Vagina (tissue), 2 donors: ENCODE results near the gene AP3D1. TPM values are rescaled to one million over a fixed set of nuclear protein-coding genes. Genes with fewer than 3 reads are reported as not detected.

ENCODE experiments used
- DNase-seq, 2 donors: peaks; one replicate each; pipeline ENCODE4 v3.0.0-alpha.2; 2017; ENCODE audit errors: extremely low spot score in 2 of 2
- H3K27ac ChIP-seq: fragments of 200-600 bp; sonication (generic); one replicate; pipeline ENCODE4 v1.5.1; 2019
- H3K27me3 ChIP-seq: fragments of 200-600 bp; sonication (generic); one replicate; pipeline ENCODE4 v1.5.1; 2019
- H3K36me3 ChIP-seq, 2 donors: fragments of 200-600 bp; sonication (generic); one replicate each; pipeline ENCODE4 v1.5.1; 2017 to 2019
- H3K4me1 ChIP-seq: fragments of 200-600 bp; sonication (generic); one replicate; pipeline ENCODE4 v1.5.1; 2019
- H3K4me3 ChIP-seq, 2 donors: fragments of 200-600 bp; sonication (generic); 1 replicate in 1 of 2; 2 replicates in 1 of 2; pipeline ENCODE4 v1.5.1; 2016 to 2019
- H3K9me3 ChIP-seq: fragments of 200-600 bp; sonication (generic); one replicate; pipeline ENCODE4 v1.5.1; 2019
- CTCF ChIP-seq, 3 experiments: fragments of 450-650 bp in 2 of 3; fragments of 200-600 bp in 1 of 3; sonication (generic) in 1 of 3; IDR thresholded peaks; one replicate each; pipeline ENCODE4 v1.5.1; 2017 to 2019; ENCODE audit warnings: antibody characterized with exemption in 3 of 3, mild to moderate bottlenecking in 2 of 3, moderate library complexity in 2 of 3
- POLR2A ChIP-seq, 2 donors: fragments of 450-650 bp; IDR thresholded peaks; one replicate each; pipeline ENCODE4 v1.6.1; 2017; ENCODE audit warnings: antibody characterized with exemption in 2 of 2, mild to moderate bottlenecking in 2 of 2, moderate library complexity in 2 of 2
- POLR2AphosphoS5 ChIP-seq, 2 donors: sonication (generic); formaldehyde crosslinking; IDR thresholded peaks; one replicate each; pipeline ENCODE4 v1.9.0; 2017; ENCODE audit warnings: antibody characterized with exemption in 2 of 2, mild to moderate bottlenecking in 2 of 2, low read depth in 1 of 2; ENCODE audit not compliant: insufficient read depth in 1 of 2
- intact Hi-C: fragments of 100-400 bp; cut with DNase I; formaldehyde crosslinking; loops from one replicate; pipeline ENCODE4 v1.15.1; 2023
- total RNA-seq: library from RNA; depleted of rRNA; stranded (reverse); fragments of >200 nt; gene quantifications from one replicate; pipeline ENCODE4 v1.2.3, GENCODE V29; 2016

Gene AP3D1
- total RNA-seq, 1 donor from 2014 or later = 62.9 TPM

GRCh38 chr19:2181633-2181997, 30.2 kb upstream of the AP3D1 start:
- Histone ChIP-seq H3K36me3 (peaks cover 0 to 4% of the 10 kb centered on the region in 2 donors), H3K4me1 (peaks cover 43% of the 10 kb centered on the region), H3K27me3 (no peaks in the 10 kb centered on the region), H3K27ac (no peak overlapping the region), H3K9me3 (no peaks in the 10 kb centered on the region), H3K4me3 (no peak overlapping the region)
- intact Hi-C loops = no loop called here
- TF ChIP-seq POLR2AphosphoS5 (IDR thresholded peaks at IDR 0.05; ENCODE audit: insufficient read depth in 1 of 2, low read depth in 1 of 2) (no peak), CTCF (IDR thresholded peaks at IDR 0.05) (no peak), POLR2A (IDR thresholded peaks at IDR 0.05) (no peak)
- DNase-seq = no peak

GRCh38 chr19:2180881-2181632, 29.7 kb upstream of the AP3D1 start:
- Histone ChIP-seq H3K36me3 (peaks cover 0 to 4% of the 10 kb centered on the region in 2 donors), H3K4me1 (peaks cover 41% of the 10 kb centered on the region), H3K27ac (no peak overlapping the region), H3K9me3 (no peaks in the 10 kb centered on the region), H3K27me3 (no peaks in the 10 kb centered on the region), H3K4me3 (no peak overlapping the region)
- TF ChIP-seq POLR2AphosphoS5 (IDR thresholded peaks at IDR 0.05; ENCODE audit: insufficient read depth in 1 of 2, low read depth in 1 of 2) (no peak), POLR2A (IDR thresholded peaks at IDR 0.05) (no peak), CTCF (IDR thresholded peaks at IDR 0.05) (no peak)
- no peak for DNase-seq
- intact Hi-C loops = no loop called here

GRCh38 chr19:2180114-2180513, 28.7 kb upstream of the AP3D1 start:
- Histone ChIP-seq H3K36me3 (peaks cover 0 to 4% of the 10 kb centered on the region in 2 donors), H3K4me1 (peaks cover 38% of the 10 kb centered on the region)

GRCh38 chr19:2179095-2179494, 27.7 kb upstream of the AP3D1 start:
- Histone ChIP-seq H3K4me3 (no peak overlapping the region), H3K4me1 (peaks cover 36% of the 10 kb centered on the region), H3K27me3 (no peaks in the 10 kb centered on the region), H3K27ac (no peak overlapping the region), H3K9me3 (no peaks in the 10 kb centered on the region), H3K36me3 (peaks cover 0 to 4% of the 10 kb centered on the region in 2 donors)
- TF ChIP-seq CTCF (IDR thresholded peaks at IDR 0.05) (no peak), POLR2A (IDR thresholded peaks at IDR 0.05) (no peak), POLR2AphosphoS5 (IDR thresholded peaks at IDR 0.05; ENCODE audit: insufficient read depth in 1 of 2, low read depth in 1 of 2) (no peak)
- DNase-seq = no peak
- intact Hi-C loops = no loop called here

More at GRCh38 chr19:2180114-2180513, 28.7 kb upstream of the AP3D1 start:
- Histone ChIP-seq H3K27ac (no peak overlapping the region), H3K27me3 (no peaks in the 10 kb centered on the region), H3K4me3 (no peak overlapping the region), H3K9me3 (no peaks in the 10 kb centered on the region)
- no peak for DNase-seq
- intact Hi-C loops = no loop called here
- TF ChIP-seq POLR2AphosphoS5 (IDR thresholded peaks at IDR 0.05; ENCODE audit: insufficient read depth in 1 of 2, low read depth in 1 of 2) (no peak), POLR2A (IDR thresholded peaks at IDR 0.05) (no peak), CTCF (IDR thresholded peaks at IDR 0.05) (no peak)

- TF ChIP-seq CTCF (IDR thresholded peaks at IDR 0.05) = no peak
- TF ChIP-seq POLR2A (IDR thresholded peaks at IDR 0.05) = no peak
- peak in 1 of 2 donors; percentile 42 for TF ChIP-seq POLR2AphosphoS5 (IDR thresholded peaks at IDR 0.05; ENCODE audit: insufficient read depth in 1 of 2, low read depth in 1 of 2)
- Histone ChIP-seq H3K27ac (no peak overlapping the region), H3K36me3 (peaks cover 0 to 4% of the 10 kb centered on the region in 2 donors), H3K27me3 (no peaks in the 10 kb centered on the region), H3K4me1 (peaks cover 32% of the 10 kb centered on the region), H3K4me3 (no peak overlapping the region), H3K9me3 (no peaks in the 10 kb centered on the region)
- intact Hi-C loops = no loop called here
- DNase-seq = no peak
Measured at GRCh38 chr19:2176337-2176994, 25.1 kb upstream of the AP3D1 start.
